Measurements from ENCODE around the gene CHRNB1. TPM values are rescaled to one million over a fixed set of nuclear protein-coding genes. Genes with fewer than 3 reads are reported as not detected.
"Not testable (repeated sequence)": the region's sequence is repeated elsewhere in the genome, so short reads cannot be mapped to it uniquely, and the experiment has no call there.

The CHRNB1 gene
- total RNA-seq, 4 donors from 2014 or later: 7.8 to 16.0 (median 13.6) TPM

GRCh38 chr17:7476951-7477350, 32.1 kb downstream of the CHRNB1 start:
- no peak overlapping the region for H3K4me3 ChIP-seq (ENCODE audit: low read depth, poor library complexity, severe bottlenecking)
- no peak for TF ChIP-seq CTCF (IDR thresholded peaks at IDR 0.05)
- no peak for TF ChIP-seq POLR2A (IDR thresholded peaks at IDR 0.05)
- 52 to 66% methylated on average over 5 of the region's 5 CpGs for WGBS, 2 donors
- no peak for DNase-seq (ENCODE audit: low spot score in 2 of 2)
- intact Hi-C loops (cut with DNase I; ENCODE audit: low total_unique reads): no loop called here

DNA sequence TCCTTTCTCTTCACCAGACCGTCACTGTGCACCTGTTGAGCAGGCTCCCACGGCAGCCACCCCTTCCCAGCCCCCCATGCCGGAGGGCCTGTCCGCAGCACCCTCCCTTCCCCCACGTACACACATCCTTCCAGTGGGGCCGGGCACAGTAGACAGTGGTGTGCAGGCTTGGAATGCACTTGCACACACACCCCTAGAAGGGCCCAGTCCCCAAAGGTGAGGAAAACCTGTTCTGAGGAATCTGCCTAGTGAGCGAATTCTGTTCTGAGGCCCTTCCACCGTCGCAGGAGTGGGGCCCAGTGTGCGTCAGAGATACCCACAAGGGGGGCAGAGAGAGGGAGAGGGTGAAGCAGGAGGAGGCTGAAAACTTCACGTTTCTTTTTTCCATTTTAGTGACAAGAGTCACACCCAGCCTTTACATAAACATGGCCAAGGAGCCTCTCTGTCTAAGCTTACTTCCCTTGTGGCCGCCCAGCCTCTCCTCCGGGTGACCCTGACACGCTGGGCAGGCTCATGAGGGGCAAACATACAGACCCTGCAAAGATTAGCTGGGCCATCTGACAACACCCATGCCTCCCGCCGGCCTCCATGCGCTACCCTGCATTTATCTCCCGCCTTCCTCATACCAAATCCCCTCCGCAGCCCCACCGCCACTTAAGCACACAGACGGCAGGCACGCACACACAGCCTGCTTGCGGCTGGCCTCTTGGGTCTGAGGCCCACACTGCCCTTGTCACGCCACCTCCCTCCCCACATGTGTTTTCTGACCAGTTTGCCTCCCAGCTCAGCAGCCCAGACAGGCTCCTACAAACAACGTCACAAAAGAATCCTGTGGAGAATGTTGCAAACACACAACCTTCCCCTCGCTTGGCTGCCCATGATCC, 32.8 kb downstream of the CHRNB1 start:
- intact Hi-C loops (cut with DNase I; ENCODE audit: low total_unique reads): no loop called here
- peak in 1 of 2 donors; percentile 93 for DNase-seq (ENCODE audit: low spot score in 2 of 2)
- peak overlapping the region; percentile 13 for H3K4me3 ChIP-seq (ENCODE audit: low read depth, poor library complexity, severe bottlenecking)
- TF ChIP-seq POLR2A (IDR thresholded peaks at IDR 0.05) (no peak), CTCF (IDR thresholded peaks at IDR 0.05) (no peak)
- WGBS, 2 donors: 11 to 13% methylated on average over 26 of the region's 26 CpGs

DNA sequence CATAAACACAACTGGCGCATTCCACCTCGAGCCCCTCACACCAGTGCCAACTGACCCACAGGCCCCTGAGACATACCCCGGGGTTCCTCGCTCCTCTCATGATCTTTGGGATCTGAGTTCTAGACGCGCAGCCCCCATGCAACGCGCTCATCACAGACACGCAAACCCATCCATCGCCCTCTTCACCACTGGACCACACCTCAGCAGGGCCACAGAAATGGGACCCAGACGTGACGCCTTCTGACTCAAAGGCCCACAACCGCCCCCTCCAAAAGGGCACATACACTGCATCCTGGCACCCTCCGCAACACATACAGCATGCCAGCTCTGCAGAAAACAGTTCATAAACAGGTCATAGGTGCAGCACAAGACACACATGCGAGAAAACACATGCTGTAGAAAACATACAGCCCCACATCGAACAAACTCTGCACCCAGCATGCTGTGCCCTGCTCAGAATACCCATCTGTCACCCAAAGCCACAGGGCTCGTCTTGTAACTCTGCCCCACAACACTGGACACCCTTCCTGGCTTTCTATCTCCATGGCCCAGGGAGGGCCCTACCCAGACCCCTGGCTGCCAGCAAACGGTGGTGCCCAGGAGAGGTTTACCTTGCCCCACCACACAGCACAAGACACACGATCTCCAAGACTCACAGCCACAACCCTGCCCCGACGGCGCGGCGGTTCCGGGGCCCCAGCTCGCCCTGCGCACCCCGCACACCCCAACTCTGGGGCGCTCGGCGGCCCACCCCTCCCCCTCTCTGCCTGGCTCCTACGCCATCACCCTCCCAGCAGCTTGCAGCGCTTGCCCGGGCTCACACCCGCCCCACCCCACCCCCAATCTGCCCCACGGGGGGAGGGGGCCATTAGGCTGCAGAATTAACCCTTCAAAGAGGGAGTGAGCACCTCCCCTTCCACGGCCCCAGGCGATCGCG, 33.7 kb downstream of the CHRNB1 start:
- 5 to 6% methylated on average over 28 to 36 of the region's 40 CpGs for WGBS, 2 donors
- intact Hi-C loops (cut with DNase I; ENCODE audit: low total_unique reads): no loop called here
- no peak for TF ChIP-seq POLR2A (IDR thresholded peaks at IDR 0.05)
- no peak for TF ChIP-seq CTCF (IDR thresholded peaks at IDR 0.05)
- peak overlapping the region; percentile 87 for H3K4me3 ChIP-seq (ENCODE audit: low read depth, poor library complexity, severe bottlenecking)
- peak in 1 of 2 donors; percentile 92 for DNase-seq (ENCODE audit: low spot score in 2 of 2)

GRCh38 chr17:7479213-7480088, 34.6 kb downstream of the CHRNB1 start, which contains the start of gene ZBTB4:
Gene ZBTB4, minus strand, starts transcription at chr17:7479631. Its CDS starts 12,830 bp downstream, at chr17:7466801.
- TF ChIP-seq CTCF (IDR thresholded peaks at IDR 0.05) (no peak), POLR2A (IDR thresholded peaks at IDR 0.05) (peak in 1 of 2 donors; percentile 0)
- intact Hi-C loops (cut with DNase I; ENCODE audit: low total_unique reads): no loop called here
- 0% methylated on average over 13 to 34 of the region's 92 CpGs for WGBS, 2 donors
- DNase-seq (ENCODE audit: low spot score in 2 of 2): peak in 1 of 2 donors; percentile 92
- H3K4me3 ChIP-seq (ENCODE audit: low read depth, poor library complexity, severe bottlenecking): peak within 1 kb of the TSS; percentile 87

DNA sequence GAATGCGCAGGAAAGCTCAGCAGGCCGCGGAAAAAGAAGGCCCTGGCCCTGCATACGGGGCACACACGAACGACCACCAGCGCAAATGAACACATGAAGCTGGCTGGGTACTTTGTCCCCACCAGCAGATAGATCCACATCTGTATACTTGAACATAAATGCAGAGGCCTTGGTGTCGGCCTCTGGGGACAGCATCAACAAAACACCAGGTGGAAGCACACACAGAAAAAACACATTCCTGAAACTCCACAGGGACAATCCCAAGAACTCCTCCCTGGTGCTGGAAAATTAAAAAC, 35.2 kb downstream of the CHRNB1 start:
- peak overlapping the region; percentile 87 for H3K4me3 ChIP-seq (ENCODE audit: low read depth, poor library complexity, severe bottlenecking)
- intact Hi-C loops (cut with DNase I; ENCODE audit: low total_unique reads): no loop called here
- no peak for DNase-seq (ENCODE audit: low spot score in 2 of 2)
- TF ChIP-seq POLR2A (IDR thresholded peaks at IDR 0.05) (no peak), CTCF (IDR thresholded peaks at IDR 0.05) (no peak)
- WGBS, 2 donors: 2 to 3% methylated on average over 8 of the region's 8 CpGs

DNA sequence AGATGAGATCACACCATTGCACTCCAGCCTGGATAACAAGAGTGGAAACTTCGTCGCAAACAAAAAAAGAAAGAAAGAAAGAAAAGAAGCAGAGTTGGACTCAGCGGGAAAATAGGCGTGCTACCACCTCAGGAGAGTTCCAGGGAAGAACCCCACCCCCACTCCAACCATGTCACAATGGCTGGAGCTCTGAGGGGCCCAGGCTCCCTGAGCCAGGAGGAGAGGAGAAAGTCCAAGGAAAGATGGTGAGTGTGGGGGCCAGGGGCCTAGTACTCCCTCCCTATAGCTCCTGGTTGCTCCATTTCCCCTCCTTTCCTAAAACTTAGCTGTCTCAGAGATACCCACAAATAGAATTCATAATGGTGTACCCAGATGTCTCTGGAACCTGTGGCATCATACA, 36.4 kb downstream of the CHRNB1 start, which contains the start of gene SLC35G6:
Gene SLC35G6 (plus strand): TSS at position 172 of the 400 bp plus-strand sequence. CDS start 71 bp downstream, at position 243.
- DNase-seq (ENCODE audit: low spot score in 2 of 2); intact Hi-C loops (cut with DNase I; ENCODE audit: low total_unique reads); H3K4me3 ChIP-seq (ENCODE audit: low read depth, poor library complexity, severe bottlenecking): not testable (repeated sequence)
- WGBS, 2 donors: 90 to 93% methylated on average over 4 of the region's 4 CpGs

GRCh38 chr17:7481842-7482741, 37.2 kb downstream of the CHRNB1 start:
- intact Hi-C loops (cut with DNase I; ENCODE audit: low total_unique reads); H3K4me3 ChIP-seq (ENCODE audit: low read depth, poor library complexity, severe bottlenecking); DNase-seq (ENCODE audit: low spot score in 2 of 2): not testable (repeated sequence)
- WGBS, 2 donors: 82 to 84% methylated on average over 28 to 30 of the region's 31 CpGs

Data from lower leg skin (tissue), 4 donors.